HG03196 (cell line): ENCODE data around the gene BCKDHA.
"Not testable (repeated sequence)": the region's sequence is repeated elsewhere in the genome, so short reads cannot be mapped to it uniquely, and the experiment has no call there.

ENCODE experiments used
- ATAC-seq: cut with Tn5 transposase; IDR thresholded peaks from one replicate; pipeline ENCODE4 v1.9.1; 2021; ENCODE audit not compliant: unreplicated experiment

The BCKDHA gene

DNA sequence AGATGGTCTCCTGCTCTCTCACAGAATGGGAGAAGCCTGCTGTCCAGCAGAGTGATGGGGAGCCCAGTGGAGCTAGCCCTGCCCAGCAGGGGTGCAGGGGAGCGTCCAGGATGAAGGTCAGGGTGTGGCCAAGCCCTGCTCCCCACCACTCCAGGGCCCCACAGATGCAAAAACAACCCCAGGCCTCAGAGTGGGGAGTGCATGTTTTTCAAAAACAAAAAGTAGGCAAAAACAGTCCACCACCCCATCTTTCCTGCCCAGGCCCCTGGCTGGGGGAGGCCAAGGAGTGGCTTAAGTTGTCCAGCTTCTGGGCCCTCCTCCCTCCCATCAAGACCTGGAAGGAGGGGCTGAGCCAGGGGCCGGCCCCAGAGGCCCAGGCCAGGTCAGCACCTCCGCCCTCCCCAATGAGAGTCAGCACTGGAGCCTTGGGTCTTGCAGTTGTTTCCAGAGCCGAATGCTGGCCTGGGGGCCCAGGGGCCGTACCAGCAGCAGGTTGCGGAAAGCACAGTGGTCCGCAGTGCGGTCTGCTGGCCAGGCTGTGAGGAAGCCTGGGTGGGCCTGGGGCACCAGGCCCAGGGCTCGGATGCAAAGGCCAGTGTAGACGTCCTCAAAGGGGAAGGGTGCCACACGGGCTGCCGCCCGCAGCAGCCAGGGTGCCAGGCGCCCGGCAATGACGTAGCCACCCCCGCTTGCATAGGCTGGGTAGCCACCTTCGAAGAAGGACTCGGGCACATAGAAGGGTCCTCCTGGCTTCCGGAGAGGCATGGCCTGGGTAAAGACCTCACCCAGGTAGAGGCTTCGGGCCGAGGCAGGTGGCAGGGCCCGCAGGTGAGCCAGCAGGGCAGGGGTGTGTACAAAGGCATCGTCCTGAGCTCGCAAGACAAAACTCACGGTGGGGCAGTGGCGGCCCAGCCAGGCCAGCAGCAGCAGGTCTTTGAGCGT, 27.8 kb downstream of the BCKDHA start:
- ATAC-seq = no peak

DNA sequence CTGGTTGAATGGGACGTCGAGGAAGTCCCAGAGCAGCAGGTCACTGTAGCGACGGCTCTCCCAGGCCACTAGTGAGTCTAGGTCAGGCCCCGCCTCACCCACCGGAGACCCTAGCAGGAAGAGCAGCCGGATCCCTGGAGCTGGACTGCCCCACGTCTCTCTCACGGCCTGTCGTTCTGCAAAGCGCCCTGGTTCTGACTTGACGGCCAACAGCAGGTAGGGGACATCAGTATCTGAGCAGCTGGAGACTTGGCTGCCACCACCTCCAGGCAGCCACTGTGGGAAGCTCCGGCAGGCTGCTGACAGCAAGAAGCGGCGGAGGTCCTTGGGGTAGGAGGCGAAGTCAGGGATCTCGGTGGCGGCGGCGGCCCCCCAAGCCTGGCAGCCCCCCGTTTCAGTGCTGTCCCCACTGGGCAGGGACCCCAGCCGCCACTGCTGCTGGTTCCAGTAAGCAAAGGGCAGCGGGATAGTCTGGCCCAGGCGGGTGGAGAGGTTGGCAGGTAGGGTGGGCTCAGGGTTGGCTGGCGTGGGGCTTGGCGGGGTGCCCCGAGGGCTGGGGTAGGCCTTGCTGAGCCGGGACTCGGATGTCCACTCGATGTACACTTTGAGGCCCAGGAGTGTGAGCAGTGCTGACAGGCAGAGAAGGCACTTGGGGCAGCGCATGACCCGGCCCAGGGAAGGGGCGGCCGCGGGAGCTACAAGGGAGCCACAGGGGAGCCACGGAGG, 28.7 kb downstream of the BCKDHA start:
- ATAC-seq = no peak

GRCh38 chr19:41426952-41427646, 29.5 kb downstream of the BCKDHA start, which contains the start of gene B3GNT8:
Gene B3GNT8, minus strand, starts transcription at chr19:41427374. Its CDS starts 596 bp downstream, at chr19:41426778.
- no peak for ATAC-seq

- ATAC-seq = no peak
These were observed 30.2 kb downstream of the BCKDHA start for GRCh38 chr19:41427647-41428480.

GRCh38 chr19:41428481-41428859, 30.9 kb downstream of the BCKDHA start:
- ATAC-seq = no peak

DNA sequence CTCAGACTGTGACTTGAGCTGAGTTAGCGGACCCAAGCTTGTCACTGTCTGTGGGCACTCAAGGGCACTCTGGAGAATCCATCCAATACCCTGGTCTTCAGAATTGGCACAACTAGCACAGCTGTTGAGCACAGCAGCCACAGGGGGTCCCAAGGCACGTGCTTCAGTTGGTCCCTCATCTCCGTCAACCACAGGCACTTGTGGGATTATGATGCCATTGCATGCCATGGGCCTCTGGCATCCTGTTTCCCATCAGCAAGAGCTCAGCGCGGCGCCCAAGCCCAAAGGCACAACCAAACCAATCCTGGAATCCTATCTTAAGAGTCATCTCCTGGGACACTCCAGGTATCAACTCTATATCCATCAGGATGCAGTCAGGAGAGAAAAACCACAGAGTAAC, 33.3 kb downstream of the BCKDHA start:
- ATAC-seq = no peak

GRCh38 chr19:41431426-41432386, 34.1 kb downstream of the BCKDHA start:
- ATAC-seq = no peak

DNA sequence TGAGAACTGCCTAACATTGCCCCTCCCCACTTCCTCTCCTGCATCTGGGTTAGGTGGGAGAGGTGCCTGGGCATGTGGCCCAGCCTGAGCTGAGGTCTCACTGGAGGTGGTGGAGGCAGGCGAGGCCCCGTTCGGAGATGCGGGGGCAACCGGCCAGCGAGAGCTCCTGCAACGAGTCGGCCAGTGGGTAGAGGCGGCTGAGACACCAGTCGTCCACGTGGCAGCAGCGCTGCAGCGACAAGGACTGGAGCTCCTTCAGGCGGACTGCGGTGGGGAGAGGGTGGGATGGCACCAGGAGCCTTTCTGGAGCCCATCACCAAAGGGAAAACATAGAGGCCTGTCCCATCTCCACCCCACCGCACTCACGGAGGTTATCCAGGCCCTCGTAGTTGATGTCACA, 35.6 kb downstream of the BCKDHA start:
- no peak for ATAC-seq

- ATAC-seq = no peak
These were observed 36.8 kb downstream of the BCKDHA start for GRCh38 chr19:41434450-41434849.

GRCh38 chr19:41435376-41435775, 37.8 kb downstream of the BCKDHA start:
- ATAC-seq = not testable (repeated sequence)

DNA sequence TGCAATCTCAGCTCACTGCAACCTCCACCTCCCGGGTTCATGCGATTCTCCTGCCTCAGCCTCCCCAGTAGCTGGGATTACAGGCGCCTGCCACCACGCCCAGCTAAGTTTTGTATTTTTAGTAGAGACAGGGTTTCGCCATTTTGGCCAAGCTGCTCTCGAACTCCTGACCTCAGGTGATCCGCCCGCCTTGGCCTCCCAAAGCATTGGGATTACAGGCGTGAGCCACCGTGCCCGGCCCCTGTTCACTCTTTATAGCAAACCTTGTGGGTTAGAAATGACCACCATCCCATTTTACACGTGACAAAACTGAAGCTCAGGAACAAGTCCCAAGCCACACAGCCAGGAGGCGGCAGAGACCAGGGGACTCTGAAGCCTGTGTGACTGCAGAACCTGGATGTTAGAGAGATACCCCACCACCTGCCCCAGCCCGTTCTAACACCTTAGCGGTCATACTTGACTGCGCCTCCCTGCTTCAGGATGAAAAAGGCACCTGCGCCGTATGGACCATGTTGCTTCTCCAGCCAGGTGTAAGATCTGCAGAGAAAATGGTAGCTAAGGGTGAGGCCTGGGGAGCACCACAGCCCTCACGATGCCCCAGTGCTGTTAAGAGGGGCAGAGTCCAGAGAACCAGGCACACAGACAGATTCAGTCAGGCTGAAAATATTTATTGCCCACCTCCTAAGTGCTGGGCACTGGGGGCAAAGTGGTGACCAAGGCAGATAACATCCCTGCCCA, 38.5 kb downstream of the BCKDHA start:
- ATAC-seq = no peak

DNA sequence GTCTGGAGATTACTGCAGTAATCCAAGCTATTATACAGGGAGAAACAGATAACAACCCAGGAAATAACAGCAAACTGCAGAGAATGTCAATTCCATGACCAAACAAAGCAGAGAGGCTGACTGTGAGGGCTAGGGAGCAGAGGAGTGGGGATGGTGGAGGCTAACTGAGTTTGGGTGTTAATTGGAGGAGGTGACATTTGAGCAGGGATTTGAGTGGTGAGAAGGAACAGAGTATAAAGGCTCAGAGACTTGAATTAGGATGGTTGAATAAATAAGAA, 39.0 kb downstream of the BCKDHA start:
- no peak for ATAC-seq

DNA sequence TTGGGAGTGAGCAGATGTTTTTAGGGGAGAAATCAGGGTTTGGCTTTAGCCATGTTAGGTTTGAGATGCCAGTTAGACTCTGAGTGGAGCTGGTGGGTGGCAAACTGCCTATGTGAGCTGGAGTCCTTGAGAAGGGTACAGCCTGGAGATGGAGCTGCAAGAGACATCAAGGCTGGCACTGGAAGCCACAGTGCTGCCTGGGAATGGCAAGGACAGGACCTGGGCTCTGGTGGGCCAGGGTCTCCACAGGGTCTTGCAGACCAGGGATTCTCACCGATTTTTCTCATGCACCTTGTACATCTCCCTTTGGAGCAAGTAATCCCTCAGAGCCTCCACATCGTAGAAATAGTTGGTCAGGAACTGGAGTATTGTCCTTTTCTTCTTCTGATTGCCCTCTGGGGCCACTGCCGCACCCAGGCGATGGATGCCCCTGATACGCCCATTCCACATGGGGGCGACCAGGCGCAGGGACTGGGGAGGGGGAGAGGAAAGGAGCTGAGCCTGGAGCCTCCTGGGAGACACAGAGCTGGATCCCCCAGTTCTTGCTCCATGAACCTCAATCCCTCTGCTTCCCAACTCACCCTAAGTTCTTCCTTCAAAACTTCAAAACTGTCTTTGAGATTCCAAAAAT, 40.4 kb downstream of the BCKDHA start:
- ATAC-seq = no peak

- peak; percentile 85 for ATAC-seq
These were observed 42.0 kb downstream of the BCKDHA start, which contains the start of gene DMAC2 for GRCh38 chr19:41439441-41440222. Gene DMAC2, minus strand, starts transcription at chr19:41439912. Its CDS starts 13 bp downstream, at chr19:41439899.

DNA sequence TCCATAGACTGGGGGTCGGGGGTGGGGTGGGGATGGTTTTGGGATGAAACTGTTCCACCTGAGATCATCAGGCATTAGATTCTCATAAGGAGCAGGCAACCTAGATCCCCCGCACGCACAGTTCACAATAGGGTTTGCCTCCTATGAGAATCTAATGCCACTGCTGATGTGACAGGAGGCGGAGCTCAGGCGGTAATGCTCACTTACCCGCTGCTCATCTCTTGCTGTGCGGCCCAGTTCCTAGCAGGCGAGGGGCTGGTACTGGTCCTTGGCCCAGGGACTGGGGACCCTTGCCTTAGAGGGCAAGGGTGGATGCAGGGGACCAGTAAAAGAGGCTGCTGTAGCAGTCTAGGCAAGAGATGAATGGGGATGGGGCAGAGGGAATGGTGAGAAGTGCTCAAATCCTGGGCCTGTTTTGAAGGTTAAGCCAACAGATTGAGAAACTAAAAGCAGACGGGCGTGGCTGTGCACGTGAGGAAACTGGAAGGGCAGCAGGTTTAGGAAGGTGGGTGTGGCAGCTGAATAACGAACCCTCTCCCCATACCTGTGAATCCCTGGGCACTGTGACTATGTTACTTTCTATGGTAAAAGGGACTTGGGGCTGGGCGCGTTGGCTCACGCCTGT, 43.8 kb downstream of the BCKDHA start:
- no peak for ATAC-seq

GRCh38 chr19:41442473-41443355, 45.1 kb downstream of the BCKDHA start, which contains the start of gene ERICH4:
Gene ERICH4, plus strand, starts transcription at chr19:41443156. Its CDS starts 14 bp downstream, at chr19:41443170.
- ATAC-seq = no peak
